ENCODE measurements around the gene ANAPC2.

ANAPC2 gene

GRCh38 chr9:137214620-137215019, 26.3 kb upstream of the ANAPC2 start:
- no peak for DNase-seq

- DNase-seq = no peak
Measured at GRCh38 chr9:137213160-137214060, 25.1 kb upstream of the ANAPC2 start.

GRCh38 chr9:137212520-137212919, 24.2 kb upstream of the ANAPC2 start:
- no peak for DNase-seq

- DNase-seq = no peak
Measured at GRCh38 chr9:137211532-137211931, 23.2 kb upstream of the ANAPC2 start.

- no peak for DNase-seq
Measured at GRCh38 chr9:137206602-137207001, 18.2 kb upstream of the ANAPC2 start.

- DNase-seq = peak; percentile 85
Measured at GRCh38 chr9:137205126-137206069, 17.0 kb upstream of the ANAPC2 start, which contains the start of the genes NDOR1 and TMEM203. Gene NDOR1, plus strand, starts transcription at chr9:137205700. Its CDS starts 78 bp downstream, at chr9:137205778. Gene TMEM203, minus strand, starts transcription at chr9:137205648. Its CDS starts 234 bp downstream, at chr9:137205414.

- DNase-seq = no peak
Measured at GRCh38 chr9:137204731-137205125, 16.4 kb upstream of the ANAPC2 start.

GRCh38 chr9:137202966-137203365, 14.6 kb upstream of the ANAPC2 start:
- DNase-seq = no peak

GRCh38 chr9:137201205-137201868, 13.0 kb upstream of the ANAPC2 start:
- no peak for DNase-seq

- DNase-seq = peak; percentile 99
Measured at GRCh38 chr9:137200311-137201204, 12.2 kb upstream of the ANAPC2 start, which contains the start of gene TPRN. Gene TPRN, minus strand, starts transcription at chr9:137200741. Its CDS starts 30 bp downstream, at chr9:137200711.

- DNase-seq = no peak
Measured at GRCh38 chr9:137199411-137200121, 11.2 kb upstream of the ANAPC2 start.

- DNase-seq = no peak
Measured at GRCh38 chr9:137198902-137199283, 10.5 kb upstream of the ANAPC2 start.

- DNase-seq = no peak
Measured at GRCh38 chr9:137198051-137198901, 9.9 kb upstream of the ANAPC2 start.

- no peak for DNase-seq
Measured at GRCh38 chr9:137195525-137196220, 7.3 kb upstream of the ANAPC2 start.

GRCh38 chr9:137194909-137195308, 6.5 kb upstream of the ANAPC2 start:
- no peak for DNase-seq

- no peak for DNase-seq
Measured at GRCh38 chr9:137194388-137194787, 6.0 kb upstream of the ANAPC2 start.

GRCh38 chr9:137193771-137194170, 5.4 kb upstream of the ANAPC2 start:
- no peak for DNase-seq

GRCh38 chr9:137192859-137193258, 4.5 kb upstream of the ANAPC2 start:
- no peak for DNase-seq

- DNase-seq = no peak
Measured at GRCh38 chr9:137192448-137192780, 4.1 kb upstream of the ANAPC2 start.

Data from fibroblast of skin of abdomen (primary cell).